GM21360 (cell line): Measurements from ENCODE around the gene ENOPH1.

Experiments
- ATAC-seq: cut with Tn5 transposase; IDR thresholded peaks from one replicate; pipeline ENCODE4 v1.9.1; 2021; ENCODE audit warnings: mild to moderate bottlenecking, moderate library complexity; ENCODE audit not compliant: unreplicated experiment

Gene ENOPH1

DNA sequence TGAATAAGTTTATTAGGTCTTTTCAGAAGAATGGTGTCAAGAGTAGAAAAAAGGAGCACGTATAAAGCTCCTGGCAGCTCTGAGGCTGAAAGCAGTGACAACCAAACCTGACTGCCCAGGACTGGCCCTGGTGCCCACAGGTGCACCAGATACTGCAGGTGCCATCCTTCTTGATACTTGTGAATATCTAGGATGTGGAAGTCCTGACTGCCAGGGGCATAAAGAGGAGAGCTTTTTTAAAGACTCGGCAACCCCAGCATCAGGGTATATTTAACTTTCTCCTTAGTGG lies 70.7 kb downstream of the ENOPH1 start:
- no peak for ATAC-seq

- ATAC-seq = no peak
Measured at GRCh38 chr4:82508011-82508410, 77.6 kb downstream of the ENOPH1 start.

DNA sequence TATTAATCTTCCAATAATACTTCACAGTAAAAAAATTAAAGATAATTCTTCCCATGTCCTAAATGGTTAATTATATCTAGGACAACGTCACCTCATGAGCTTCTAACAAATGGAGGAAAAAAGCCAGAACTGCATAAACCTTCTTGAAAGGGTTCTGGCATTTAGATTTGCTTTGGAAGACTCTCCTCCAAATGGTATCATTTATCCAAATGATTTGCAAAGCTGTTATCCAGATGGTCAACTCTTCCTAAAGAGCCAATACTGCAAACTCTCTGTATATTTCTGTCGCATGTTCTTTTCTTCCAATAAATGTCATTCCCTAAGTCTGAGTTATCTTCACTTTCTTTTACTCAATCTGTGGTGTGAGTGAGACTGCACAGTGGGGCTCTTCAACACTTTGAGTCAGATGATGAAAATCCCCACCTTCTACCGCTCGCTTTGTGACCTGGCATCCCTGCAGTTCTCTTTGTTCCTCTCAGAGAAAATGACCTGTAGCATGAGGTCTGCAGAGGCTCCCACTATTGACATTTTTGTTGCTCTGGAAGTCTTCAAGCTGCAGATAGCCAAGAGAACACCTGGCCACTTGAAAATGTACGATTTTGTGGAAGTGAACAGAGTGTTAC lies 78.5 kb downstream of the ENOPH1 start:
- ATAC-seq = no peak

DNA sequence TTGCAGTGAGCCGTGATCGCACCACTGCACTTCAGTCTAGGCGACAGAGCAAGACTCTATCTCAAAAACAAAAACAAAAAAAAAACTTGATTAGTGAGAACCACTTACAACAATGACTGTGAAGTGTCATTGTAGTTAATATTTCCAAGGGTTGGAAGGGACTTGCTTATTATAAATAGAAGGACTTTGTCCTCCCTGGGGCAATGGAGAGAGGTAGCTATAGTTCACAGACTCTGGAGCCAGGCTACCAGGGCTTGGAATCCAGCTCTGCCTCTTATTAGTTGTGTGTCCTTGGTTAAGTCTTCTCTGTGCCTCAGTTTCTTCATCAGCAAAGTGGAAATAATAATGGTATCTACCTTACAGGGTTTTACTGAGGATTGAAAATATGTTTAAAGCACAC lies 79.8 kb downstream of the ENOPH1 start:
- ATAC-seq = no peak
